Measurements from ENCODE around the gene CD99.

The CD99 gene

GRCh38 chrX:2697306-2697705 lies 6.2 kb downstream of the CD99 start:
- in situ Hi-C loops (cut with HindIII; ENCODE audit: low sequenced_read_pairs), result loop anchor here (25.0 kb wide), 1 partner anchor 115 kb away; no protein-coding TSS in a partner anchor

- in situ Hi-C loops (cut with HindIII; ENCODE audit: low sequenced_read_pairs), result loop anchor here (25.0 kb wide), 1 partner anchor 114 kb away; no protein-coding TSS in a partner anchor
Measured at GRCh38 chrX:2697741-2698299, 6.7 kb downstream of the CD99 start.

- in situ Hi-C loops (cut with HindIII; ENCODE audit: low sequenced_read_pairs), result loop anchor here (25.0 kb wide), 1 partner anchor 114 kb away; no protein-coding TSS in a partner anchor
Measured at GRCh38 chrX:2698604-2699003, 7.5 kb downstream of the CD99 start.

- in situ Hi-C loops (cut with HindIII; ENCODE audit: low sequenced_read_pairs), result loop anchor here (25.0 kb wide), 1 partner anchor 112 kb away; no protein-coding TSS in a partner anchor
Measured at GRCh38 chrX:2699959-2700358, 8.9 kb downstream of the CD99 start.

- in situ Hi-C loops (cut with HindIII; ENCODE audit: low sequenced_read_pairs), result no loop called here
Measured at GRCh38 chrX:2700405-2701320, 9.6 kb downstream of the CD99 start.

GRCh38 chrX:2701600-2701999 lies 10.5 kb downstream of the CD99 start:
- in situ Hi-C loops (cut with HindIII; ENCODE audit: low sequenced_read_pairs), result no loop called here

- in situ Hi-C loops (cut with HindIII; ENCODE audit: low sequenced_read_pairs), result no loop called here
Measured at GRCh38 chrX:2703991-2704369, 12.9 kb downstream of the CD99 start.

GRCh38 chrX:2705046-2705832 lies 14.1 kb downstream of the CD99 start:
- in situ Hi-C loops (cut with HindIII; ENCODE audit: low sequenced_read_pairs), result no loop called here

- in situ Hi-C loops (cut with HindIII; ENCODE audit: low sequenced_read_pairs), result no loop called here
Measured at GRCh38 chrX:2707334-2707760, 16.3 kb downstream of the CD99 start.

GRCh38 chrX:2708021-2708420 lies 16.9 kb downstream of the CD99 start:
- in situ Hi-C loops (cut with HindIII; ENCODE audit: low sequenced_read_pairs), result no loop called here

GRCh38 chrX:2708592-2709188 lies 17.6 kb downstream of the CD99 start:
- in situ Hi-C loops (cut with HindIII; ENCODE audit: low sequenced_read_pairs), result no loop called here

- in situ Hi-C loops (cut with HindIII; ENCODE audit: low sequenced_read_pairs), result no loop called here
Measured at GRCh38 chrX:2709556-2709955, 18.5 kb downstream of the CD99 start.

- in situ Hi-C loops (cut with HindIII; ENCODE audit: low sequenced_read_pairs), result no loop called here
Measured at GRCh38 chrX:2710041-2710840, 19.1 kb downstream of the CD99 start.

- in situ Hi-C loops (cut with HindIII; ENCODE audit: low sequenced_read_pairs), result no loop called here
Measured at GRCh38 chrX:2711441-2711840, 20.3 kb downstream of the CD99 start.

- in situ Hi-C loops (cut with HindIII; ENCODE audit: low sequenced_read_pairs), result no loop called here
Measured at GRCh38 chrX:2712428-2712827, 21.3 kb downstream of the CD99 start.

GRCh38 chrX:2712890-2713840 lies 22.1 kb downstream of the CD99 start:
- in situ Hi-C loops (cut with HindIII; ENCODE audit: low sequenced_read_pairs), result no loop called here

- in situ Hi-C loops (cut with HindIII; ENCODE audit: low sequenced_read_pairs), result no loop called here
Measured at GRCh38 chrX:2714551-2714950, 23.5 kb downstream of the CD99 start.

- in situ Hi-C loops (cut with HindIII; ENCODE audit: low sequenced_read_pairs), result no loop called here
Measured at GRCh38 chrX:2715066-2715600, 24.0 kb downstream of the CD99 start.

- in situ Hi-C loops (cut with HindIII; ENCODE audit: low sequenced_read_pairs), result no loop called here
Measured at GRCh38 chrX:2717312-2717711, 26.2 kb downstream of the CD99 start.

Data from DLD1 (cell line).